ENCODE measurements around the gene SLC35A2.

Gene SLC35A2

GRCh38 chrX:48911412-48912182, at the start of gene SLC35A2:
Gene SLC35A2 (minus strand): TSS chrX:48911646. CDS start chrX:48911636, 10 bp downstream.
- peak; percentile 89 for DNase-seq

- no peak for DNase-seq
Measured at GRCh38 chrX:48960291-48960690, 48.8 kb upstream of the SLC35A2 start.

GRCh38 chrX:48958635-48959094, 47.2 kb upstream of the SLC35A2 start:
- no peak for DNase-seq

- peak; percentile 95 for DNase-seq
Measured at GRCh38 chrX:48957827-48958634, 46.6 kb upstream of the SLC35A2 start.

- DNase-seq = peak; percentile 76
Measured at GRCh38 chrX:48957477-48957826, 46.0 kb upstream of the SLC35A2 start, which contains the start of gene OTUD5. Gene OTUD5 (minus strand): TSS chrX:48957607. CDS start chrX:48957570, 37 bp downstream.

GRCh38 chrX:48956728-48957414, 45.4 kb upstream of the SLC35A2 start:
- DNase-seq = peak; percentile 39

GRCh38 chrX:48948589-48948988, 37.1 kb upstream of the SLC35A2 start:
- no peak for DNase-seq

- peak; percentile 70 for DNase-seq
Measured at GRCh38 chrX:48945517-48946348, 34.3 kb upstream of the SLC35A2 start.

- DNase-seq = peak; percentile 50
Measured at GRCh38 chrX:48942895-48943294, 31.4 kb upstream of the SLC35A2 start.

- DNase-seq = peak; percentile 61
Measured at GRCh38 chrX:48940404-48940955, 29.0 kb upstream of the SLC35A2 start.

- DNase-seq = peak; percentile 35
Measured at GRCh38 chrX:48939524-48940228, 28.2 kb upstream of the SLC35A2 start.

- DNase-seq = peak; percentile 89
Measured at GRCh38 chrX:48938721-48939425, 27.4 kb upstream of the SLC35A2 start.

GRCh38 chrX:48937054-48937907, 25.8 kb upstream of the SLC35A2 start:
- peak; percentile 94 for DNase-seq

- DNase-seq = no peak
Measured at GRCh38 chrX:48936429-48937053, 25.1 kb upstream of the SLC35A2 start.

GRCh38 chrX:48935301-48935670, 23.8 kb upstream of the SLC35A2 start:
- no peak for DNase-seq

GRCh38 chrX:48934581-48935300, 23.3 kb upstream of the SLC35A2 start:
- DNase-seq = peak; percentile 54

- peak; percentile 42 for DNase-seq
Measured at GRCh38 chrX:48933757-48934156, 22.3 kb upstream of the SLC35A2 start.

- no peak for DNase-seq
Measured at GRCh38 chrX:48927736-48928382, 16.4 kb upstream of the SLC35A2 start.

All from activated CD4-positive, alpha-beta T cell treated with anti-CD3 and anti-CD28 coated beads, Interleukin-2, Interleukin-6, amounts not matched to agents 100 ng/mL and 50 ng/mL, durations not matched to agents 16 hours and 8 hours (primary cell).